ENCODE data around the gene HPX.

DNA sequence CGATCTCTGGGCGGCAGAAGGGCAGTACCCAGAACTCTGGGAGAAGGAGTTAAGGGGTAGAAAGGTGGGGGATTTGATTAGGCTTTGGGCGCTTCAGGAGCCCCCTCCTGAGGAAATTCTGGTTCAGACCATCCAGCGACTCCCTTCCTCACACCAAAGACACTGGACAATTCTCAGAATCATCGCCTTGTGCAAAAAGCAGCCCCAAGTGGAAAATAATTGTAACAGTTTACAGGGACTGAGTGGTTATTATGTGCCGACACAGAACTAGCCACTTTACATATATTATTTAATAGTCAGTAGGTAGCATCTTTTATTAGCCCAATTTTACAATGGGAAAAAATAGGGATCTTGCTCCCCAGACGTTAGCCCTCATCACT lies 33.6 kb upstream of the HPX start:
- TF ChIP-seq, protein P1, sequence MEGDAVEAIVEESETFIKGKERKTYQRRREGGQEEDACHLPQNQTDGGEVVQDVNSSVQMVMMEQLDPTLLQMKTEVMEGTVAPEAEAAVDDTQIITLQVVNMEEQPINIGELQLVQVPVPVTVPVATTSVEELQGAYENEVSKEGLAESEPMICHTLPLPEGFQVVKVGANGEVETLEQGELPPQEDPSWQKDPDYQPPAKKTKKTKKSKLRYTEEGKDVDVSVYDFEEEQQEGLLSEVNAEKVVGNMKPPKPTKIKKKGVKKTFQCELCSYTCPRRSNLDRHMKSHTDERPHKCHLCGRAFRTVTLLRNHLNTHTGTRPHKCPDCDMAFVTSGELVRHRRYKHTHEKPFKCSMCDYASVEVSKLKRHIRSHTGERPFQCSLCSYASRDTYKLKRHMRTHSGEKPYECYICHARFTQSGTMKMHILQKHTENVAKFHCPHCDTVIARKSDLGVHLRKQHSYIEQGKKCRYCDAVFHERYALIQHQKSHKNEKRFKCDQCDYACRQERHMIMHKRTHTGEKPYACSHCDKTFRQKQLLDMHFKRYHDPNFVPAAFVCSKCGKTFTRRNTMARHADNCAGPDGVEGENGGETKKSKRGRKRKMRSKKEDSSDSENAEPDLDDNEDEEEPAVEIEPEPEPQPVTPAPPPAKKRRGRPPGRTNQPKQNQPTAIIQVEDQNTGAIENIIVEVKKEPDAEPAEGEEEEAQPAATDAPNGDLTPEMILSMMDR (IDR thresholded peaks at IDR 0.05; ENCODE audit: borderline replicate concordance, extremely low read depth, low read length, poor library complexity, severe bottlenecking): no peak
- no peak for TF ChIP-seq EZH2 (IDR thresholded peaks at IDR 0.05; ENCODE audit: borderline replicate concordance, low read depth, low read length, severe bottlenecking)

Measured in DND-41 (cell line).